Activated T-helper 9 cell treated with anti-CD3 and anti-CD28 coated beads, Interleukin-2, amount 50 U/mL, for 16 hours (primary cell): ENCODE data around the gene EPGN.

Experiments used
- DNase-seq: peaks from one replicate; pipeline ENCODE4 v3.0.0-alpha.2; 2020; ENCODE audit warnings: low read depth

EPGN gene, protein sequence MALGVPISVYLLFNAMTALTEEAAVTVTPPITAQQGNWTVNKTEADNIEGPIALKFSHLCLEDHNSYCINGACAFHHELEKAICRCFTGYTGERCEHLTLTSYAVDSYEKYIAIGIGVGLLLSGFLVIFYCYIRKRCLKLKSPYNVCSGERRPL

DNA sequence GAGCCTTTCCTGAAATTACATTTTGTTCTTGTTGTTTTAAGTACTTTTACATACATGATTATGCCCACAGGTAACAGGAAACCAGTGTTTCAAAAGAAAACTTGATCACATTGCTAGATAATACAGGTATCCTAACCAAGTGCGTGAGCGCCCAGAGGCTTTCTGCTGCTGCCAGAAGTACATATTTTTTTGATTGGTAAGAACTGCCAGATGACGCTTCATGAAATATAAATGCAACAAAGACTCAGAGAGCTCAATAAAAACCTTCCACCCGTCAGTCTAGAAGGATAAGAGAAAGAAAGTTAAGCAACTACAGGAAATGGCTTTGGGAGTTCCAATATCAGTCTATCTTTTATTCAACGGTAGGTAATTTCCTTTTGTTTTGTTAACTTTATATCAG is at the start of gene EPGN:
Gene EPGN (plus strand): TSS at position 256 of the 400 bp plus-strand sequence. CDS start 64 bp downstream, at position 320.
- no peak for DNase-seq

DNA sequence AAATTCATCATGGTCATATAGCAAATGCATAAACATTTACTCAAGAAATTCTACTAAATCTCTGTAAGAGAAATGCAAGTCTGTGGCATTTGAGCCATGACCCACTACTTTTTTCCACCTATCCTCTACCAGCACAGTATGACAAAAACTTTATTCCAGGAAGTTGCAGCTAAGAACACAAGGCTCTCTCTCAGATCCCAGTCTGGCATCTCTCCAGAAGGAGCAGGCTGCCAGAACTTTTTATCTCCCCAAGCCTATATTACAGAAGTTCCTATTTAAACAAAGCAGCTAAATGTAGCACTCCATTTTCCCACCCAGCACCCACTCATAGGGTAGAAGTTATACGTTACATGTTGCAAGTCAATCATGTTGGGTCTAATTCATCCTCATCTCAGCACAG is 49.3 kb upstream of the EPGN start:
- DNase-seq = no peak

DNA sequence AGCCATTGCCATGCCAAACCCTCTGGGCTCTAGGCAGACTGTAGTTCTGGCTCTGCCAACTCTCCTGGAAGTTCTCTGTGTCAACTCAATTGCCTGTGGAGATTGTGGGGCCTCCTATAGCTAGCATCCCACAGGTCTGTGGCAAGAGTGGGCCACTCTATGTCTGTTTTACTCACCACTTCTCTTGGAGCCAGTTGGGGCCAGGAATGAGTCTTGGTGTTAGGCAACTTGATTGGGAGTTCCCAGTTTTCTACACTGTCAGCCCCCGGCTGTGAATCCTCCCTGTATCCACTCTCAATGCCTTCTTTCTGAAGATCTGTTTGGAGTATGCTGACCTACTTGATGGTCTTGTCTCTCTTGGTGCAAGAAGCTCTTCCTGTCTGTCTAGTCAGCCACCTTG is 48.2 kb upstream of the EPGN start:
- no peak for DNase-seq

DNA sequence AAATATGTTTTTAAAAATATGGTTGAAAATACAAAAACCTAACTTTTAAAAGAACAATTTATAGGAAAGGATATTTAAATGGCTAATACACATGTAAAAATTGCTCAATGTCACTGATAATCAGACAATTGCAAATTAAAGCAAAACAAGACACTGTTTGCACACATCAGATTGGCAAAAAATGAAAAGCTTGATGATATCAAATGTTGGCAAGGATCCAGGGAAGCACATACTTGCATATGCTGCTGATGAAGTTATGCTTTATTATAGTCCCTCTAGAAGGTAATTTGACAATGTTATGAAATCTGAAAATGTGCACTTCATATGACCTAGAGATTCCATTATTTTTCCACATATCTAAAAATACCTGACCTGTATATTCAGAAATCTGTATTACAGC is 45.7 kb upstream of the EPGN start:
- no peak for DNase-seq

DNA sequence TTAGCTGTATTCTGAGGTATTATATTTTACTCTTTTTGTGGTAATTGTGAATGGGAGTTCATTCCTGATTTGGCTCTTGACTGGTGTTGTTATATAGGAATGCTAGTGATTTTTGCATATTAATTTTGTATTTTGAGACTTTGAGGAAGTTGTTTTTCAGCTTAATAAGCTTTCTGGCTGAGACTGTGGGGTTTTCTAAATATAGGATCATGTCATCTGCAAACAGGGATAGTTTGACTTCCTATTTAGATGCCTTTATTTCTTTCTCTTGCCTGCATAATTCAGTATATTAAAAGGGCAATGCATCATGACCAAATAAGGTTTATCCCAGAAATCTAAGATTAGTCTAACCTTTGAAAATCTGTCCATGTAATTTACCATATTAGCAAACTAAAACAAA is 44.7 kb upstream of the EPGN start:
- DNase-seq = no peak

DNA sequence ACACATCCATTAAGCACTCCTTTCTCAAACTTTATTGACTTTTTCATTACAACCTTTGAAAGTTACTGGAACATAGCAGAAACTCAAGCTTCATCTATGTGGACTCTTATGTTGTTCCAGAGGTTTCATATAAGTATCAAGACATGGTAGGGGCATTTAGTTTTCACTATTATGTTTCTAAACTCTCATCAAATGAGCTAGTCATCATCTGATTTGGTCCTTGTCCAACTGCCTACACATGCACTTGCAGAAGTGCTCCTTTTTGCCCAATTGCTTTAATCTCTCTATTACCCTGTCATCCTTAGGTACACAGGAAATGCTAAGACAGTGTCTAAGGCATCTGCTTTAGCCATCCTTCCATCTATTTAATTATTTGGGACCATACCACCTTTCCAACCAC is 42.2 kb upstream of the EPGN start:
- DNase-seq = no peak

DNA sequence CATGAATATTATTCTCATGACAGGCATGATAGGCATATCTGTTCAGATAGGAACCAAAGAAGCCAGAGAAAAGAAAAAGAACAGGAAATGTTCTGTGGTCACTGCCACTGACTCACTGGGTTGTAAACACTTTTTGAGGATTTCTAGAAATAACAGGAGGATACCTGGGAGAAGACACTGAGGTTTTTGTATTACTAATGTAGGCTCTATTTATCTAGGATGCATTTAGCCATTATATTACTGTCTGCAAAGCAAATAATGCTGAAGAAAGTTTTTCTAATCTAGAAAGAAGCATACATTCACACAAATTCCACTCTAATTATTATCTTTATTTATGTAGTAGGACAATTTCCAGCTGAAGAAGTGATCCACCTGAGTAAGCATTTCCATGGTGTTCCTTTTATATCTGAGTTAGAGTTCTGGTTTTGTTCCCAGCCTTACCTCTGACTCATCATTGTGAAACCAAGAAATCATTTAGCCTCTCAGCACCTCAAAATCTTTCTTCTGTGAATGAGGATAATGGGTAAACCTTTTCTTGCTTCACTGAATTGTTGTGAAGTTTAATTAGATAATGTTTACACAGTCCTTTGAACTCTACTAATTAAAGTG is 40.2 kb upstream of the EPGN start:
- no peak for DNase-seq

DNA sequence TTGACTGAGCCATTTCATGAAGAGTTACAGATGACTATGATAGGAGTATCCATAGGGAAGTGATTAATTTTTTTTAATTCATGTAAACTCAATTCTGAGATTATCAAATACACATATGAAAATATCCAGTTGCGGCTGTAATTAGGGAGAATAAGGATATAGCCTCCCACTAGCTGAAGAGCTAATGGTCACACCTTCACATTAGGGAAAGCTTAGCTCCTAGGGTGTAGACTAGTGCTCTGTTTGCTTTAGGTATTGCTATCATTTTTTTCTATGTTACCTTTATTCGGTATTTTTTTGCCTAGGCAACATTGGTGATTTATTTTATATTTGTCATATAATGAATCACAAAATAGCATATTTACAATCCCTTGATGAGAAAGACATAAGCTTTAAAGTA is 39.6 kb upstream of the EPGN start:
- no peak for DNase-seq

DNA sequence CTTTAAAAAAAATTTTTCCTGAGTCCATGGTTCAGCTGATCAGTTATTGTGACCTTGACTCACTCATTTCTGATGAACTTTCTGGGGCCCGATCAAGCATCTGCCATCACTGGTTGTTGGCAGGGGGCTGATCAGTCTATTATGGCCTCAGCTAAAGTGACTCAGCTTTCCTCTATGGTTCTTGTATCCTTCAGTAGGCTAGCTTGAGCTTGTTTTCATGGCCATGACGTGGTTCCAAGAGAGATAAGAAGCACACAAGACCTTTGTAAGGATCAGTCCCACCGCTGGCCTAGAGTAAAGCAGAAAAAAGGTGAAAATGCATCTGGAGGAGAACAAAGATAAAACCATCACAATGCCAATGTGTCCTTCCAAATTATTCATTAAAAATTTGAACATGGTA is 29.8 kb upstream of the EPGN start:
- DNase-seq = no peak

DNA sequence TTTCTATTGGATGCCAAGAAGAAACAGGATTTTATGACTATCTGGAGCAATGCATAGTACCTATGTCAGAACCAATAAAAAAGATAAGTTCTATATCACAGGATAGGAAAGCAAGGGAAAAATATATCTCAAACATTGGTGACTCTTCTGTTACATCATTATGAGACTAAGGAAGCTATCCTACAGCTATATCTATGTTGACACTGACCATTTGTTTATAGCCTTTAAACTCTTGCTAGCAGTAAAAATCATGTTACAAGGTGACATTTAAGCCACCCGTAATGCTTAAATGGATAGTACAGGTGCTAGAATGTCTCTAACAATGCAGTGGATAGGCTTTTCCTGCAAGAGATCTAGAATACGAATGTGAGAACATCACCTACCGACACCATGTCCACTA is 28.6 kb upstream of the EPGN start:
- no peak for DNase-seq

DNA sequence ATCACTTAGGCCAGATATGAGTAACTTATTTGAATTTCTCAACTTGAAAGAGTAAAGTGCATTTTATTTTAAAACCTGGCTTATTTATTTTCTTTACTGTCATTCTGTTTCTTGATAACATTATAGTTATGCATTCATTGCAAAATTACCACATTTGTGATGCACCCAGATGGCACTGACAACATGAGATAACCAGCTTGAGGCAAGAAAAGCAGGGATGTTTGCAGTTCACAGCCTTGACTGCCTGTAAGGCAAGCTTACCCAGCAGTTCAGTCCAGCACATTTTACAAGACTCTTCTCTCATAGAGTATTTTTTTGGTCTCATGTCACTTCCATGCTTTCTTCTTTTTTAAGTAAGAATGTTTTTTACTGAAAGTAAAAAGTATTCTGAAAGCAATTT is 25.3 kb upstream of the EPGN start:
- no peak for DNase-seq

DNA sequence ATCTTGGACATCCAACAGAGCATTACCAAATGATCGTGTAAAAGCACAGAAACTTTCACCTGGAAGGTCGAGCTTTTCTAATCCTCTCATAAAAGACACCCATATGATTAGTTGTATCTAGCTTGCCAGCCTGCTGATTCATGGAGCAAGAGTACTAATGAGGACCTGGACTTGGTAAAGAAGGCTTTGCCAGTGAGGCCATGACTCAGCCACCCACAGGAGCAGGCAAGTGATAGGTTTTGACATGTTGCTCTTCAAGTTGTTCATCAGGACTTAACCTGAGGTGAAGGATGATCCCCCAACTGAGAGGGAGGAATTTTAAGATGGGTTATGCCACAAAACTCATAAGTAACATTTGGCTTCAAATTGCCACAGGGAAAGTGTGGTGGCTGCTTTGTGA is 24.7 kb upstream of the EPGN start:
- DNase-seq = no peak

DNA sequence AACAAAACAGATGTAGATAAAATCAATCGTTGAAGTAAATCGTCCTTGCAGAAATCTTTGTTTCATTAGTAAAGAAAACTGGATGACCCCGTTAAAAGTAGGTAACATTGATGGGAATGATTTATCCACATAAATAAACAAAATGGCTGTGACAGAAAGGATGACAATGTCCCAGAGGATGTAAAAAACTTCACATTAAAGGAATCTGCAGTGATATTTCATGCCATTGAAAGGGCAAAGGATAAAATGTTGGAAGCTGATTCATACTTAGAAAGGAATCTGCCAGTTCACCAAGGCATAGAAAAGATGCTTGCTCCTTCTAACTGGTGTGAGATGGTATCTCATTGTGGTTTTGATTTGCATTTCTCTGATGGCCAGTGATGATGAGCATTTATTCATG is 24.2 kb upstream of the EPGN start:
- DNase-seq = no peak

DNA sequence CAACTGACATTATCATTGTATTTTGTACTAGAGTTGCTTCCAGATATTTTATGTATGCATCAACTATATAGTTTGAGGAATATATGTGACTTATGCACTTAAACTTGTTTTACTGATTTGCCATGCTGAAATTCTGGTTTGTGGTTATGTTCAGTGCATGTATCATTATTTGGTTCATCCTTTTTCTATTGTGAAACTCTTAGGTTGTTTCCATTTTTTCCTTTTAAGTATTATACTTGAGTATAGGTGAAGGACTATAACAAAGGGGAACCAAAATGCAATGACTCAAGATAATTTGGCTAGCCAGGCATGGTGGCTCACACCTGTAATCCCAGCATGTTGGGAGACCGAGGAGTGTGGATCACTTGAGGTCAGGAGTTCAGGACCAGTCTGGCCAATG is 21.1 kb upstream of the EPGN start:
- DNase-seq = no peak

DNA sequence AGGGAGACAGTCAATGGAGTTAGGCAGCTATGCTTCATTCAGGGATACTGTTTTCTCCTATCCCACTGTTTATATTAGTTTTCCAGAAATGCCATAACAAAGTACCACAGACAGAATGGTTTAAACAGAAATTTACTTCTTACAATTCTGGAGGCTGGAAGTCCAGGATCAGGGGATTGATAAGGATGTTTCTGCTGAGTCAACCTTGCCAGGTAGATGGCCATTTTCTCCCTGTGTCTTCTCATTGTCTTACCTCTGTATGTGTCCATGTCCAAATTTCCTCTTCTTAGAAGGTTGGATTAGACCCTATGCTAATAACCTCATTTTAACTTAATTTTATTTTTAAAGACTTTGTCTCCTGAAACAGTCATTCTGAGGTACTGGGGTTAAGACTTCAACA is 20.5 kb upstream of the EPGN start:
- DNase-seq = no peak

DNA sequence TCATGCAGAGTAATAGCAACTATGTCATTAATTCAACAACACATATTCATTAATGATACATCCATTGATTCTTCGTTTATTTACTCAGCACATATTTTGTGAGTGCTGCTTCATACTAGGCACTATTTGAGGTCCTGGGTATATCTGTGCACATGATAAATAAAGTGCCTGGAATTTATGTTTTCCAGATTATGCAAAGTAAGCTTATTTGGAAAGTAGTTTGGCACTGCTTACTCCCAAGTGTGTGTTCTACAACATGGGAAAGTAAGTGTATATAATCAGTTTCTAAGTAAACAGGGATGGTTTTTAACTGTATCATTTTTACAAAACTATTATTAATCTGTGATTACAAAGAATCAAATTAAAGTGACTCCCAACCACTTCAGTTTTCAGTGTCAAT is 16.8 kb upstream of the EPGN start:
- no peak for DNase-seq

DNA sequence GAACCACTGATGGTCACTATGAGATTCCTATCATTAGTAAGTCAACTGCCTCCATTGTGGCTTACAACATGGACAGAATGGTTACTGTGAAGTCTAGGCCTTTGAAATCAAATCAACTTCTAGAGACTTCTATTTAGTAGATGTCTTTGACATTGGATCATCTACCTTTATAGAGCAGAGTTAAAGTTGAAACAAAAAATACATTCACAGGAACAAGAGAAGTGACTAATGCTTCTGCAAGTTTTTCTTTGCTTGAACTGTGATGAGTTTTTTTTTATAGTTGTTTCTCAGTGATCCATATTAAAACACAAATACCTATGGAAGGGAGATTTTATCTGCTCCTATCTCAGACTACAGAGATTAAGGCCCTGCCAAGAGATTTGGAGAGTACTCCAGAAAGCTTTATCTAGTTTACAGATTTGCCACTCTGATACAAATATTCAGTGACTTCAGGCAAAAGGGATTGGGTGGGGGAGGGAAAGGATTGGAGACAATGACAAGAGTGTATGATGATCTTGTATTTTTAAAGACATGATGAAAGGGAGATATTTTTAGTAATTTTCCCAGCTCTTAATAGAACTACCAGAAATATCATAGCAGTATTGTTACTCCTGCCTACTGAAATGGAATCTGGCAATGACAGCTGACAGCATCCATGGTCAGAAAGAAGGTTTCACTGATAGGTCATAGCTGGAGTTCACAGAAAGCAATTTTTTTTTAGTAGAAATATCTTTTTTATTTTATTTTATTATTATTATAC is 16.0 kb upstream of the EPGN start:
- DNase-seq = no peak

DNA sequence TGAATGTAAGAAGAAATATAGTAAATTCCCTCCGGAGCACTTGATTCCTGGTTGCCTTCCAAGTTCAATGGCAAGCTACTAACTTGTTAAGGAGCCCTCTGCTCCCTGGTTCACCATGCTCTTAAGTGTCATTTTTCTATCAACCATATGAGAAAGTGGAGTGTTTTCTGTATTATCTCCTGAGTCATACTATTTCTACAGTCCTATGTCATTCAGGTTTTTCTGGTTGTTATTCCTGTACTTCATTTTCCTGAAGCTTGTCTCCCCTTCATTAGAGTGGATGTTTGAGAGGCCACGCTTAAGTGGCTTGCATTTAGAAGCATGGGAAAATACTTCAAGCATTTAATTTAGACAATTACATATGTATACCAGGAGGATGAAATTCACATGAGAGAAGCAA is 14.7 kb upstream of the EPGN start:
- DNase-seq = no peak

DNA sequence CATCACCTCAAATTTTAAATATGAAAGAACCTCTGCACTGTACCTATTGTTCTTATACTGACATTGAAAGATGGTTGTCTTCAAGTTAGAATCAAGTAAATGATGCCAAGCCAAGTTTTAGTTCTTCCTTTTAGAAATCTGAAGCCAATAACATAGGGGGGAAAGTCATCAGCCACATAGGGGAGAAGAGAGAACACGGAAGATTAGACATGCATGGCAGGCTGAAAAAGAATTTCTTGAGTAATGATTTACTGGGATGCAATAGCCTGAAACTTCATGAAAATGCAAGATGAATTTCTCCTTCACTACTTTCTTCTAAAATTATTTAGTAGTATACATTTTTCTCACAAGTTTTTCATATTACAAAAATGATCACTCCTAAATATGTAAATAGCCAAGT is 13.6 kb upstream of the EPGN start:
- no peak for DNase-seq

DNA sequence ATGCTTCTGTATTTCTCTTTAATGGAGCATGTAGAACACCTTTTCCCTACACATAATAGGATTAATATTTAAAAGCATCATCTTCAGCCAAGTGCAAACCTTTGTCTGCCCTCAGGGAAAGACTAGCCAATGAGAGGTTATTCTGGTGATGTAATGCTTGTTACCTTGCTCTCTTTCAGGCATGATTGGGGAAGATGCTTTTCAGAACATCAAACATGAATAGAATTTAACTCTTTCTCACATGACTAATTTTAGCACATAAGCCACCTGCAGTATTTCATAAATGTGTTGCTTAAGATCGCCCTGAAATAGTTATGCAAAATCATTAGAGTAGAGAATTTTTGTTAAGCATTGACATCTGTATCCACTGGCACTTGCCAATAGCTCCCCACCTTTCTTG is 10.7 kb upstream of the EPGN start:
- no peak for DNase-seq

DNA sequence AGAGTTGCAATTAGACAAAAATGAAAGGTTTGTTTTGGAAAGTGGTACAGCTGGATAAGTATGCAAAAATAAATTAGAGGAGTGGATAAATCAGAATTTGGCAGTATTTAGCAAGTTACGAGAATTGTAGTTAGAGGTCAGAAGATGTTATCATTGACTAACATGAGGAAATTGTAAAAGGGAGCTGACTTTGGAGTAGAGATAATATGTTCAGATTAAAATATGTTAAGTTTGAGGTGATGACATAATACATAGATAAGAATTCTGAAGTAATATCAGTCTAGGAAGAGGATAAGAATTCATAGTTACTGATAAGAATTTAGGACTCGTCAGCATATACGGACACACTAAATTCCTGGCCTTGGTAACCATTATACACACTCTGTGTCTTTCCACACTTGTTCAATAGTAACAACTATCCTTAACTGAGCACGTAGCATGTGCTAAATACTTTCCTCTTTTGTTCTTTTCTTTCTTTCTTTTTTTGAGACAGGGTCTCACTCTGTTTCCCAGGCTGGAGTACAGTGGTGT is 4.1 kb upstream of the EPGN start:
- DNase-seq = no peak

DNA sequence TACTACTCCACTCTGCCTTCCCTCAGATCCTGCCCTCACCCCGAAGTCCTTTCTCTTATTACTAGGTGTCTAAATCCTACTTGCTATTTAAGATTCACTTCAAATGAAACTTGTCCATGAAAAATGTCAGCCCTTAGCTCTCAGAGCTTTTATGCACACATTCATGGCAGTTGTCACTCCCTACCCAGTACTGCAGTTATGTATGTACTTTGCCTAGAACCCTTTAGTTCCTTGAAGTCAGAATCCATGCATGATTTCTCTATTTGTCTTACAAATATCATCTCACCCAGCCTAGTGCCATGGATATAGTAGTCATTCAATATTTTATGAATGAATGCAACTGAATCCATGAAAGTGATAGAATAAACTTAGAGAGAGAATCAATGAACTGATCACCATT is 3.3 kb upstream of the EPGN start:
- no peak for DNase-seq

DNA sequence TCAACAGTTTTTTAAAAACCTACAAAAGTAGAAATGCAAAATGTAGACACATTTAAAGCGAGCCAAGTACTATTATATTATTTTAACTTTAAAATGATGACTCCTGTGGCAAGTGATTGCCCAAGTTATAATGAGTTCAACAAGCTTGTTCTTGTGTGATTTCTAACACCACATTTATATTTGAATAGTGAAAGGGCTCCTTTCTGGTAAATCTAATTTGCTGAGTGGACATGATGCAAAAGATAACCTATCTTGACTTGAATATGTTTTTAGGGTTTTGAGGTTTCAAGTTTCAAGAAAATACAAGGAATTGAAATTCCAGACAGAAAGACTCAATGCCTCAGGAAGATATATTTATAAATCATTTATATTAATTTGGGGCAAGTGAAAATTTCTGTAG is 1.1 kb upstream of the EPGN start:
- DNase-seq = no peak

DNA sequence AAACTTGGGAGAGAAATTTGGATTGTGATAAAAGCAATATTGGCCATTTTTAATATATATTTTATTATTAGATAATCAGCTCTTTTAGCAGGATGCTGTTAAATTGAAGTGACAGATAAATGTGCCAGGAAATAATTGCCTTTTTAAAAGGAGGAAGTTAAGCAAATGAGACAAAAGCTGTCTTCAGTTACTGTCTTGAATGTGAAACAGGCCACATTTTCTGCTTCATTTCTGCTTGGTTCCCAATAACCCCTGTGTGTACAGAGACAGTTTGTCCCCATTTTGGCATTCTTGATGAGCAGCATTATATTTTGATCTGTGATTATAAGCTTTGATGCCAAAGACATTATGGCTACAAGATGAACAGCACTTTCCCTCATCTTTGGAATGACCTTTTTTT is 953 bp downstream of the EPGN start:
- no peak for DNase-seq
